Astrocyte (in vitro differentiated cells and primary cell): ENCODE results near the gene PACSIN1. TPM values are rescaled to one million over a fixed set of nuclear protein-coding genes. Genes with fewer than 3 reads are reported as not detected.

Experiments
- DNase-seq: peaks from one replicate; pipeline ENCODE4 v3.0.0-alpha.2; 2010; ENCODE audit warnings: low read depth
- FAIRE-seq: peaks from 2 replicates; lab custom pipeline; 2011; peaks lifted over from hg19 to GRCh38; lab: Jason Lieb, UNC
- H2AFZ ChIP-seq: 2 replicates; pipeline ENCODE4 v1.6.0; 2012; ENCODE audit warnings: low read depth, low read length, inconsistent platforms
- H3K27ac ChIP-seq: 2 replicates; pipeline ENCODE4 v1.5.1; 2011; ENCODE audit warnings: low read depth, low read length, inconsistent platforms
- H3K27me3 ChIP-seq: 2 replicates; pipeline ENCODE4 v1.6.0; 2011; ENCODE audit warnings: low read length, inconsistent platforms; ENCODE audit not compliant: insufficient read depth
- H3K36me3 ChIP-seq: 2 replicates; pipeline ENCODE4 v1.5.1; 2011; ENCODE audit warnings: low read length, inconsistent platforms; ENCODE audit not compliant: insufficient read depth
- H3K4me1 ChIP-seq: 2 replicates; pipeline ENCODE4 v1.5.1; 2011; ENCODE audit warnings: low read length, inconsistent platforms; ENCODE audit not compliant: insufficient read depth
- H3K4me2 ChIP-seq: 2 replicates; pipeline ENCODE4 v1.6.0; 2012; ENCODE audit warnings: low read length, inconsistent platforms
- H3K4me3 ChIP-seq: 2 replicates; pipeline ENCODE4 v1.5.1; 2011; ENCODE audit warnings: low read depth, mild to moderate bottlenecking, low read length, inconsistent platforms; ENCODE audit not compliant: insufficient read depth
- H3K79me2 ChIP-seq: 2 replicates; pipeline ENCODE4 v1.6.0; 2012; ENCODE audit warnings: mild to moderate bottlenecking, low read length, inconsistent platforms; ENCODE audit not compliant: insufficient read depth
- H3K9ac ChIP-seq: 2 replicates; pipeline ENCODE4 v1.6.0; 2012; ENCODE audit warnings: mild to moderate bottlenecking, low read length, inconsistent platforms
- H3K9me3 ChIP-seq: 2 replicates; pipeline ENCODE4 v1.5.1; 2012; ENCODE audit warnings: low read depth, mild to moderate bottlenecking, low read length, inconsistent platforms; ENCODE audit not compliant: insufficient read depth
- H4K20me1 ChIP-seq: 2 replicates; pipeline ENCODE4 v1.6.0; 2012; ENCODE audit warnings: low read length, inconsistent platforms; ENCODE audit not compliant: insufficient read depth
- H3K27ac Mint-ChIP-seq: one replicate; pipeline ENCODE4 v1.8.0; 2021; ENCODE audit warnings: mild to moderate bottlenecking, mixed read lengths; ENCODE audit not compliant: unreplicated experiment
- H3K27me3 Mint-ChIP-seq: one replicate; pipeline ENCODE4 v1.8.0; 2021; ENCODE audit warnings: low read depth, mixed read lengths; ENCODE audit not compliant: unreplicated experiment
- H3K36me3 Mint-ChIP-seq: one replicate; pipeline ENCODE4 v1.8.0; 2021; ENCODE audit warnings: low read depth, mixed read lengths; ENCODE audit not compliant: unreplicated experiment
- H3K4me1 Mint-ChIP-seq: one replicate; pipeline ENCODE4 v1.8.0; 2021; ENCODE audit warnings: low read depth, mixed read lengths; ENCODE audit not compliant: unreplicated experiment
- H3K4me3 Mint-ChIP-seq: one replicate; pipeline ENCODE4 v1.8.0; 2021; ENCODE audit warnings: mild to moderate bottlenecking, moderate library complexity, mixed read lengths; ENCODE audit not compliant: unreplicated experiment
- H3K9me3 Mint-ChIP-seq: one replicate; pipeline ENCODE4 v1.8.0; 2021; ENCODE audit warnings: mild to moderate bottlenecking, mixed read lengths; ENCODE audit not compliant: unreplicated experiment
- CTCF ChIP-seq: IDR thresholded peaks from 2 replicates; pipeline ENCODE4 v1.5.1; 2011; ENCODE audit warnings: low read depth, mild to moderate bottlenecking, inconsistent platforms, low read length, moderate library complexity; ENCODE audit not compliant: insufficient read depth
- EZH2 ChIP-seq: IDR thresholded peaks from 2 replicates; pipeline ENCODE4 v1.6.1; 2012; ENCODE audit warnings: mild to moderate bottlenecking, low read length, inconsistent platforms; ENCODE audit not compliant: insufficient read depth
- total RNA-seq: library from RNA; stranded (reverse); gene quantifications from 2 replicates; pipeline ENCODE4 v1.2.1, GENCODE V29; 2021

PACSIN1 gene
- total RNA-seq, 1 donor from 2014 or later = 0.32 TPM

- Histone ChIP-seq H4K20me1 (no peaks in the 10 kb centered on the region), H3K4me2 (no peak overlapping the region), H3K9me3 (no peaks in the 10 kb centered on the region), H3K27ac (no peak overlapping the region), H3K9ac (no peak overlapping the region), H3K4me1 (no peaks in the 10 kb centered on the region), H3K36me3 (no peaks in the 10 kb centered on the region), H3K27me3 (no peaks in the 10 kb centered on the region), H3K4me3 (no peak overlapping the region), H3K79me2 (no peaks in the 10 kb centered on the region), H2AFZ (no peak overlapping the region)
- TF ChIP-seq CTCF (no peak), EZH2 (no peak)
- H3K27ac Mint-ChIP-seq = no peak overlapping the region
- FAIRE-seq = no peak
- H3K4me3 Mint-ChIP-seq = no peak overlapping the region
- peaks cover 48% of the 10 kb centered on the region for H3K27me3 Mint-ChIP-seq
- DNase-seq = no peak
- no peaks in the 10 kb centered on the region for H3K4me1 Mint-ChIP-seq
- peaks cover 2% of the 10 kb centered on the region for H3K9me3 Mint-ChIP-seq
- no peaks in the 10 kb centered on the region for H3K36me3 Mint-ChIP-seq
These were observed 59.7 kb downstream of the PACSIN1 start for GRCh38 chr6:34525431-34526175.

- H3K4me1 Mint-ChIP-seq = no peaks in the 10 kb centered on the region
- Histone ChIP-seq H4K20me1 (no peaks in the 10 kb centered on the region), H3K79me2 (no peaks in the 10 kb centered on the region), H3K36me3 (no peaks in the 10 kb centered on the region), H3K9ac (peak overlapping the region; percentile 45), H3K27me3 (no peaks in the 10 kb centered on the region), H2AFZ (peak overlapping the region; percentile 71), H3K9me3 (no peaks in the 10 kb centered on the region), H3K4me2 (peak overlapping the region; percentile 82), H3K4me1 (no peaks in the 10 kb centered on the region), H3K4me3 (peak overlapping the region; percentile 33), H3K27ac (no peak overlapping the region)
- no peaks in the 10 kb centered on the region for H3K36me3 Mint-ChIP-seq
- H3K4me3 Mint-ChIP-seq = no peak overlapping the region
- no peak overlapping the region for H3K27ac Mint-ChIP-seq
- H3K27me3 Mint-ChIP-seq = peaks cover 48% of the 10 kb centered on the region
- no peak for DNase-seq
- no peak for FAIRE-seq
- no peak for TF ChIP-seq EZH2
- no peak for TF ChIP-seq CTCF
- peaks cover 2% of the 10 kb centered on the region for H3K9me3 Mint-ChIP-seq
These were observed 60.5 kb downstream of the PACSIN1 start for GRCh38 chr6:34526241-34526972.
